ENCODE results near the gene TSPAN9.

TSPAN9 gene

GRCh38 chr12:3215410-3215975 lies 138.3 kb downstream of the TSPAN9 start:
- DNase-seq, result peak; percentile 32

DNA sequence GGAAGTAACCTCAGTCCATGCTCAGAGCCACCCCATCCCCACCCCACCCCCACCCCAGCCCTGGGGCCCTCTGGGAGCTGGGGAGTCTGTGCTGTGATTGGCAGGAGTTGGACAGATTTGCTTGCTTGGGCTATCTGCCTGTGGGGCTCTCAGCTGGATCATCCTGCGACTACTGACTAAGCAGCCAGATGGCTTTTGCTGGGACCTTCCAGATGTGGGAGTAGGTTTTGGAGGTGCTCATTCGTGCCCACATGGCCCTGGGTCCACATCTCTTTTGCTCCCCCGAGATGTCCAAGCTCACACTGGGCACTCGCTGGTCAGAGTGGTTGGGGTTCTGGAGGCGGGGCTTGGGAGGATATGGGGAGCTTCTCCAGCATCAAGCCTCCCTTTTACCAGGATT lies 138.9 kb downstream of the TSPAN9 start:
- DNase-seq, result no peak

- DNase-seq, result no peak
Observed at GRCh38 chr12:3216726-3217682, 139.8 kb downstream of the TSPAN9 start.

DNA sequence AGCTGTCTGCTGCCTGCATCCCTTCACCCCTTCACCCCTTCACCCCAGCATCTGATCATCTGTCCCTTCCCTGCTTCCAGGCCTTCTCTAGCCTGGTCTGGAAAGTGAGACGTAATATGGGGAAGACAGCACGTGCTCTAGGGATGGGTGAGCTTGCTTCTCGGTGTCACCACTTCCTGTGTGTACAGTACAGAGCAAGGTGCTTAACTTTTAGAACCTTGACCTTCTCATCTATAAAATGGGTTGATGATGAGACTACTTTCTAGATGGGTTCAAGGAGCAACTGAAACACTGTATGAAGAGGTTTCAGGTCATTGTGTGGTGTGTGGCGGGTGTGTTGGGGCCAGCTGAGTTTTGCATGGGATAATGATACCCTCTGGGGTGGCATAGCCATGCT lies 140.5 kb downstream of the TSPAN9 start:
- DNase-seq, result no peak

DNA sequence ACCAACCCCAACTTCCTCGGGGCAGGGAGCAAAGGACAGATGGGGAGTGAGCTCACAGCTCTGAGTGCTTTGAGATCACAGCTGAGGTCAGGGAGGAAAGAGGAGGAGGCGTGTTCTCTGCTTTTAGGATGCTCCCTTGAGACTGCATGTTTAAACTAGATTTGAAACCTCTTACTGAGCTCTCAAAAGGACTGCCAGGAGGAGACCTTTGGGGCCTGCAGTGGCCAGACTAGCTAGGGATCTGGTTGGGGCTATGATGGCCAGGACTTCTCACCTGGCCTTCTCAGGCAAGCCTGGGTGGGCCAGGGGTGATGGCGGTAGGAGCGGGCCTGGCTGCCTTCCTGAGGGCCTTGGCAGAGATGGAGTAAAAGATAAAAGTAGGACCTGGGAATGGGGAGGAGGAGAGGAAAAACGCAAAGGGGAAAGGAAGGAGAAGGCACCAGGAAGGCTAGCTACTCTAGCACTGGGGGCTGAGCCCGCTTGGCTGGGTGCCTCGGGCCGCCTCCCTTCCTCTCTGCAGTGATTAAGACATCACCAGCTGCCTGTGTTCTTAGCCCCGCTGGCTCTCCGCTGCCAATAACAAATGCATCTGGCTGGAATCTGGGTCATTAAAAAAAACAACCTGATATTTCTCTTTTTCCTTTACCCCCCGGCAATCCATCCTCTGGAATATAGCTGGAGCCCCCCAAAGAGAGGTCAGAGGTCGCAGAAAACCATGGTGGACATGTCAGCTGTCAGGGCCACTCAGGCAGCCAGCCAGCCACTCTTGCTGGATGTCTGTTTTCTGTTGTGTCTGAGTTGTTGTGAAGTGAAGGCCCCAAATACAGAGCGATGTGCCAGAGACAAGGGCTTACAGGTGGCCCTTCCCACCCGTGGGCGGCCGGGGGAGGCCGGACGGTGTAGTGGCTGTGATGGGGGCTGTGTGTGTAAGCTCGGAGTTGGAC lies 141.3 kb downstream of the TSPAN9 start:
- peak; percentile 35 for DNase-seq

GRCh38 chr12:3219233-3219632 lies 142.1 kb downstream of the TSPAN9 start:
- DNase-seq, result peak; percentile 18

DNA sequence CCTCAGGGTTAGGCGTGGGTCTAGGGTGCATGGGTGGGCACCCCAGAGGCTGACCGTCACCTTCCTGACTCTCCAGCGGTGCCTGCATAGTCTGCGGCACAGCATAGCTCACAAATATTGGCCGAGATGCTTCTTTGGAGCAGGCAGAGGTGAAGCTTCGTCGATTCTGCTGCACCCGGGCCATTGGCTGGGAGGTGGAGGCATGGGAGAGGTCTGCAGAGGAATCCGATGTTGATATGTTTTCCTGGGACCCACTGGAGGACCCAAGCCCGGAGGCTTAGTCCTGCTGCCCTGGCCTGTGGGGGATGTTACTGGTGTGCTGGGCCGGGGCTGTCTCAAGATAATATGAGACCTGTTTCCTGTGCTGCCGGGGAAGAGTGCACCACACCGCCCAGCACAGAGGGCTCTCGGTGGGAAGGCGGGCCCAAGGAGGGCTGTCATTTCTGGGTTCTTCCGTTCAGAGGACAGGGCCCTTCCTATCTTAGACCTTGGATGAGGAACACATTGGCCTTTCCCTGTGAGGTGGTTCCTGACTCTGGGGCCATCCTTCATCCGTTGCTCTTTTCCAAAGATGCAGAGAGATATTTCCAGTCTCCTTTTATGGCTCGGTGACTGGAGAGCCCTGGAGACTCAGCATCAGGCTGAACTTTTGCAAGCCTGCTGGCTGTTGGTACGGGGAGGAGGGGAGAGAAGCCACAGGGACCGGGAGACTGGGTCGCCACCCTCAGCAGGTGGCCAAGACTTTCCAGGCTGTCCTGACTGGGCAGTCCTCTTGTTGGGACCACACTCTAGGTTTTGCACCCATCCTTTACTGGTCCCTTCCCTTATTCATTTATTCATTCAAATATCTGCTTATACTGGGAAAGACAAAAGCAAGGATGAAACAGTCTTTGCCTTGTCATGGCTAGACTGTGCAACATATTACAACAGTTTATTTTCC lies 143.5 kb downstream of the TSPAN9 start:
- DNase-seq, result no peak

- DNase-seq, result no peak
Observed at GRCh38 chr12:3222306-3222705, 145.1 kb downstream of the TSPAN9 start.

- DNase-seq, result peak; percentile 48
Observed at GRCh38 chr12:3222979-3223378, 145.8 kb downstream of the TSPAN9 start.

GRCh38 chr12:3223601-3224529 lies 146.7 kb downstream of the TSPAN9 start:
- no peak for DNase-seq

DNA sequence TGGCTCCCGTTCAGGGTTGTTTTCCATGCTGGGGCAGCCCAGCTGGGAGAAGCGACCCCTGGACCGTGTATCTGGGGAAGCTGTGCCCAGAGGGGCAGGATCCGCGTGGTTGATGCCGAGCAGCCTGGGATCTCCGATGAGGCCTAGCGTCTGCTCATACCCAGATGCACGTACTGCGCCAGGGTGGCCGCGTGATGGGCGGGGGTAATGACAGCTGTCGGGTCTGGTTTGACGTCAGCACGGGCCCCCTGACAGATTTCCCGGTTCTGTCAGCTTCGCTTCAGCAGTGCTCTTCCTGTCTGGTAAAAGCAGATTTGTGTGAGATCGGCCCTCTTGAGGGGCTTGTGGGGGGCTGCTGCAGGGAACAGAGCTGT lies 147.3 kb downstream of the TSPAN9 start:
- DNase-seq, result no peak

GRCh38 chr12:3225154-3225795 lies 148.1 kb downstream of the TSPAN9 start:
- DNase-seq, result no peak

- no peak for DNase-seq
Observed at GRCh38 chr12:3225796-3226180, 148.6 kb downstream of the TSPAN9 start.

- no peak for DNase-seq
Observed at GRCh38 chr12:3226264-3226663, 149.1 kb downstream of the TSPAN9 start.

DNA sequence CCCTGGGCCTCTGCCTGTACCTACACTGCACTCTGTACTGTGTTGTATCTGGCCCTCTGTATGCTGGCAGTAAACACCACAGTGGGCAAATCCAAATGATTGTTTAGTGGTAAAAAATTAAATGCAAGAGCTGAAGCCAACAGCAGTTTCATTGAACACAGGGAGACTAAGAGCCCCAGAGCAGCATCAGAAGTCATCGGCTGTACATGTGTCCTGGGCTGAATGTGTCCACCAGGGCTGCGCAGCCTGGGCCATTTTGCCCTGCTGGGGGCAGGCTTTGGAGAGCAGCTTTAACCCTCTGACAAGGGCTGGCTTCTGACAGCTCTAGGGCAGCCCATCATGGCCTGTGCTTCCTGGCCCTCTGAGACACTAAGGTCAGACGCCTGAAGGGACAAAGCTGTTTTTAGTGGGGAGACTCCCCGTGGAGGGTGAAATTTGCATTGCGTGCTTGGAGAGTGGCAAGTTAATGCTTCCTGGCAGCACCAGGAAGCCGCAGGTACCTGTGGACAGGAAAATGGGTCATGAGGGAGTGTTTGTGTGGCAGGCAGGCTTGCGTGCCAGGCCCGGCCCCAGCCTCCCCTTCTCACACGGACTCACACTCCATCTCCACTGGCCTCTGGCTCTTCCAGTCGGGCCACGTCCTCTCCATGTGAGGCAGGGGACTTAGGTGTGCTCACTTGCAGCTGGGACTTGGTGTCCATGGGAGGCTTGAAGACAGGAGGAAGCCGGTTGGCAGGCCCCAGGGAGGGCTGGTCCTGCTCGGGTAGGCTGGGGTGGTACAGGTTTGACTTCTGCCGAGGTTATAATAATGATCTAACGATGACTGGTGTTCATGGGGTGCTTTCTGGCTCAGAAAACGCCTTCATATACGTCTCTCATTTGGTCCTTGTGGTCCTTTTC lies 150.1 kb downstream of the TSPAN9 start:
- DNase-seq, result no peak

DNA sequence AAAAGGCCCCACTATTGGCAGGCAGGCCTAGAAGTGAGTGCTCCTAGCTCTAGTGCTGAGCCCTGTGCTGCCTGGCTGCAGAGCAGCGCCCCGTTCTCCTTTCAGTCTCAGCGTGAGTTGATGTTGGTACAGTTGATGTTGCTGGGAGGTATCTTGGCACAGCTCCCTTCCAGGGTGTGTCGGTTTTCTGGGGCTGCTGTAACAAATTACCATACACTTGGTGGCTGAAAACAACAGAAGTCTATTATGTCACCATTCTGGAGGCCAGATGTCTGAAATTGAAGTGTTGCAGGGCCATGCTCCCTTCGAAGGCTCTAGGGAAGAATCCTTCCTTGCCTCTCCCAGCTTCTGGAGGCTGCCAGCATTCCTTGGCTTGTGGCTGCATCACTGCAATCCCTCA lies 151.4 kb downstream of the TSPAN9 start:
- no peak for DNase-seq

GRCh38 chr12:3229577-3229976 lies 152.4 kb downstream of the TSPAN9 start:
- DNase-seq, result no peak

GRCh38 chr12:3230758-3231375 lies 153.7 kb downstream of the TSPAN9 start:
- no peak for DNase-seq

- no peak for DNase-seq
Observed at GRCh38 chr12:3231399-3231876, 154.3 kb downstream of the TSPAN9 start.
